ENCODE measurements around the gene NUDT3.
"Not testable (repeated sequence)": the region's sequence is repeated elsewhere in the genome, so short reads cannot be mapped to it uniquely, and the experiment has no call there.

Gene NUDT3

GRCh38 chr6:34275128-34275804 lies 117.2 kb downstream of the NUDT3 start:
- no CpG with 5 or more reads among the region's 3 CpGs for WGBS (ENCODE audit: insufficient coverage, insufficient read length)
- Histone ChIP-seq H3K4me1 (ENCODE audit: control insufficient read depth, insufficient read depth, low read length) (no peaks in the 10 kb centered on the region), H3K27me3 (ENCODE audit: control insufficient read depth, insufficient read depth, low read length) (no peaks in the 10 kb centered on the region), H3K9me3 (ENCODE audit: control insufficient read depth, insufficient read depth, low read length) (no peaks in the 10 kb centered on the region), H3K27ac (ENCODE audit: low read length) (no peak overlapping the region), H3K36me3 (ENCODE audit: control insufficient read depth, insufficient read depth, low read length) (no peaks in the 10 kb centered on the region), H3K4me3 (ENCODE audit: low read length) (no peak overlapping the region)
- no peak for DNase-seq (ENCODE audit: low read depth, low spot score)

- H3K36me3 ChIP-seq (ENCODE audit: control insufficient read depth, insufficient read depth, low read length), result no peaks in the 10 kb centered on the region
- no peak overlapping the region for H3K4me3 ChIP-seq (ENCODE audit: low read length)
- no peaks in the 10 kb centered on the region for H3K27me3 ChIP-seq (ENCODE audit: control insufficient read depth, insufficient read depth, low read length)
- H3K4me1 ChIP-seq (ENCODE audit: control insufficient read depth, insufficient read depth, low read length), result no peaks in the 10 kb centered on the region
- H3K9me3 ChIP-seq (ENCODE audit: control insufficient read depth, insufficient read depth, low read length), result no peaks in the 10 kb centered on the region
- no peak for DNase-seq (ENCODE audit: low read depth, low spot score)
- no CpG with 5 or more reads among the region's 1 CpG for whole genome bisulfite sequencing (ENCODE audit: insufficient coverage, insufficient read length)
- no peak overlapping the region for H3K27ac ChIP-seq (ENCODE audit: low read length)
These were observed 118.3 kb downstream of the NUDT3 start for GRCh38 chr6:34274129-34274528.

- no peaks in the 10 kb centered on the region for H3K27me3 ChIP-seq (ENCODE audit: control insufficient read depth, insufficient read depth, low read length)
- H3K4me1 ChIP-seq (ENCODE audit: control insufficient read depth, insufficient read depth, low read length), result no peaks in the 10 kb centered on the region
- H3K9me3 ChIP-seq (ENCODE audit: control insufficient read depth, insufficient read depth, low read length), result no peaks in the 10 kb centered on the region
- H3K27ac ChIP-seq (ENCODE audit: low read length), result no peak overlapping the region
- H3K36me3 ChIP-seq (ENCODE audit: control insufficient read depth, insufficient read depth, low read length), result no peaks in the 10 kb centered on the region
- H3K4me3 ChIP-seq (ENCODE audit: low read length), result no peak overlapping the region
- WGBS (ENCODE audit: insufficient coverage, insufficient read length), result no CpG with 5 or more reads among the region's 3 CpGs
- no peak for DNase-seq (ENCODE audit: low read depth, low spot score)
These were observed 119.1 kb downstream of the NUDT3 start for GRCh38 chr6:34273242-34273805.

GRCh38 chr6:34272013-34272926 lies 120.2 kb downstream of the NUDT3 start:
- Histone ChIP-seq H3K9me3 (ENCODE audit: control insufficient read depth, insufficient read depth, low read length) (no peaks in the 10 kb centered on the region), H3K27me3 (ENCODE audit: control insufficient read depth, insufficient read depth, low read length) (no peaks in the 10 kb centered on the region), H3K36me3 (ENCODE audit: control insufficient read depth, insufficient read depth, low read length) (no peaks in the 10 kb centered on the region), H3K4me3 (ENCODE audit: low read length) (no peak overlapping the region), H3K27ac (ENCODE audit: low read length) (no peak overlapping the region), H3K4me1 (ENCODE audit: control insufficient read depth, insufficient read depth, low read length) (no peaks in the 10 kb centered on the region)
- no peak for DNase-seq (ENCODE audit: low read depth, low spot score)
- no CpG with 5 or more reads among the region's 13 CpGs for WGBS (ENCODE audit: insufficient coverage, insufficient read length)

GRCh38 chr6:34269658-34270341 lies 122.7 kb downstream of the NUDT3 start:
- H3K9me3 ChIP-seq (ENCODE audit: control insufficient read depth, insufficient read depth, low read length); H3K36me3 ChIP-seq (ENCODE audit: control insufficient read depth, insufficient read depth, low read length); H3K4me3 ChIP-seq (ENCODE audit: low read length); H3K27ac ChIP-seq (ENCODE audit: low read length); H3K4me1 ChIP-seq (ENCODE audit: control insufficient read depth, insufficient read depth, low read length); DNase-seq (ENCODE audit: low read depth, low spot score); H3K27me3 ChIP-seq (ENCODE audit: control insufficient read depth, insufficient read depth, low read length): not testable (repeated sequence)
- WGBS (ENCODE audit: insufficient coverage, insufficient read length), result no CpG with 5 or more reads among the region's 17 CpGs

- not testable (repeated sequence) for H3K27ac ChIP-seq (ENCODE audit: low read length); H3K4me1 ChIP-seq (ENCODE audit: control insufficient read depth, insufficient read depth, low read length); H3K36me3 ChIP-seq (ENCODE audit: control insufficient read depth, insufficient read depth, low read length); DNase-seq (ENCODE audit: low read depth, low spot score); H3K27me3 ChIP-seq (ENCODE audit: control insufficient read depth, insufficient read depth, low read length); H3K4me3 ChIP-seq (ENCODE audit: low read length); H3K9me3 ChIP-seq (ENCODE audit: control insufficient read depth, insufficient read depth, low read length)
- no CpG with 5 or more reads among the region's 25 CpGs for WGBS (ENCODE audit: insufficient coverage, insufficient read length)
These were observed 123.3 kb downstream of the NUDT3 start for GRCh38 chr6:34269132-34269531.

DNA sequence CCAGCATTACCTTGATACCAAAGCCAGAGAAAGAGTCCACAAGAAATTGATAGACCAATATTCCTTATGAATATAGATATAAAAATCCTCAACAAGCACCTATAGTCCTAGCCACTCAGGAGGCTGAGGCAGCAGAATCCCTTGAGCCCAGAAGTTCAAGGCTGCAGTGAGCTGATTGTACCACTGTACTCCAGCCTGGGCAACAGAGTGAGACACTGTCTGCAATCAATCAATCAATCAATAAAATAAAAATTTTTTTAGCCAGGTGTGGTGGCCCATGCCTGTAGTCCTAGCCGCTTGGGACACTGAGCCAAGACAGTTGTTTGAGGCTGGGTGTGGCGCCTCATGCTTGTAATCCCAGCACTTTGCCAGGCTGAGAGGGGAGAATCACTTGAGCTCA lies 124.7 kb downstream of the NUDT3 start:
- no peak overlapping the region for H3K27ac ChIP-seq (ENCODE audit: low read length)
- no CpG with 5 or more reads among the region's 2 CpGs for WGBS (ENCODE audit: insufficient coverage, insufficient read length)
- no peaks in the 10 kb centered on the region for H3K9me3 ChIP-seq (ENCODE audit: control insufficient read depth, insufficient read depth, low read length)
- no peaks in the 10 kb centered on the region for H3K27me3 ChIP-seq (ENCODE audit: control insufficient read depth, insufficient read depth, low read length)
- no peak overlapping the region for H3K4me3 ChIP-seq (ENCODE audit: low read length)
- H3K36me3 ChIP-seq (ENCODE audit: control insufficient read depth, insufficient read depth, low read length), result no peaks in the 10 kb centered on the region
- no peaks in the 10 kb centered on the region for H3K4me1 ChIP-seq (ENCODE audit: control insufficient read depth, insufficient read depth, low read length)
- DNase-seq (ENCODE audit: low read depth, low spot score), result no peak

DNA sequence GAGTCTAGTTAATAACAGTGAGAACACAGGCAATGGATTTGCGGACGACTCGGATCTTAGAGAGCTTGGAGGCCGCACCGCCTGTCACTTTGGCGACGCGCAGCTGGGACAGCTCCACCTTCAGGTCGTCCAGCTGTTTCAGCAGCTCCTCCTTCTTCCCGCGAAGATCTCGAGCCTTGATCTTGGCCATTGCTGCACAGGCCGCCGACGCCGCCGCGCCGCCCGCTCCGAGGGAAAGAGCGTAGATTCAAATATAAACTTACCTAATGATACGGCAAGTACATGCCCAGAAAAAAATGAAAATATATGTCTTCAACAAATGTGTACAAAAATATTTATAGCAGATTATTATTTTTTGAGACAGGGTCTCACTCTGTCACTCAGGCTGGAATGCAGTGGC lies 129.0 kb downstream of the NUDT3 start:
- H3K27ac ChIP-seq (ENCODE audit: low read length); H3K9me3 ChIP-seq (ENCODE audit: control insufficient read depth, insufficient read depth, low read length); H3K4me1 ChIP-seq (ENCODE audit: control insufficient read depth, insufficient read depth, low read length); H3K4me3 ChIP-seq (ENCODE audit: low read length); H3K36me3 ChIP-seq (ENCODE audit: control insufficient read depth, insufficient read depth, low read length); H3K27me3 ChIP-seq (ENCODE audit: control insufficient read depth, insufficient read depth, low read length); DNase-seq (ENCODE audit: low read depth, low spot score): not testable (repeated sequence)
- no CpG with 5 or more reads among the region's 23 CpGs for WGBS (ENCODE audit: insufficient coverage, insufficient read length)

DNA sequence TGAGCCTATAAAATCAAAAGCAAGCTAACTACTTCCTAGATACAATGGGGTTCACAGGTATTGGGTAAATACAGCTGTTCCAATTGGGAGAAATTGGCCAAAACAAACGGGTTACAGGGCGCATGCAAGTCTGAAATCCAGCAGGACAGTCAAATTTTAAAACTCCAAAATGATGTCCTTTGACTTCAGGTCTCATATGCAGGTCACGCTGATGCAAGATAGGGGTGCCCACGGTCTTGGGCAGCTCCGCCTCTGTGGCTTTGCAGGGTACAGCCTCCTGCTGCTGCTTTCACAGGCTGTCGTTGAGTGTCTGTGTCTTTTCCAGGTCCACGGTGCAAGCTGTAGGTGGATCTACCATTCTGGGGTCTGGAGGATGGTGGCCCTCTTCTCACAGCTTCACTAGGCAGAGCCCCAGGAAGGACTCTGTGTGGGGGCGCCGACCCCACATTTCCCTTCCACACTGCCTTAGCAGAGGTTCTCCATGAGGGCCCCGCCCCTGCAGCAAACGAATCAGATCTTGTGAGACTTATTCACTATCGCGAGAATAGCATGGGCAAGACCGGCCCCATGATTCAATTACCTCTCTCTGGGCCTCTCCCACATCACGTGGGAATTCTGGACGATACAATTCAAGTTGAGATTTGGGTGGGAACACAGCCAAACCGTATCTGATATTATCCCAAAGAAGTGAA lies 131.7 kb downstream of the NUDT3 start:
- H3K36me3 ChIP-seq (ENCODE audit: control insufficient read depth, insufficient read depth, low read length), result no peaks in the 10 kb centered on the region
- no peak for DNase-seq (ENCODE audit: low read depth, low spot score)
- H3K27ac ChIP-seq (ENCODE audit: low read length), result no peak overlapping the region
- H3K27me3 ChIP-seq (ENCODE audit: control insufficient read depth, insufficient read depth, low read length), result no peaks in the 10 kb centered on the region
- no peaks in the 10 kb centered on the region for H3K4me1 ChIP-seq (ENCODE audit: control insufficient read depth, insufficient read depth, low read length)
- H3K4me3 ChIP-seq (ENCODE audit: low read length), result no peak overlapping the region
- no CpG with 5 or more reads among the region's 17 CpGs for WGBS (ENCODE audit: insufficient coverage, insufficient read length)
- H3K9me3 ChIP-seq (ENCODE audit: control insufficient read depth, insufficient read depth, low read length), result no peaks in the 10 kb centered on the region; the same call in 1 of the 2 replicates
